Mesodermal cell (in vitro differentiated cells): Measurements from ENCODE around the gene CYTIP.
"Not testable (repeated sequence)": the region's sequence is repeated elsewhere in the genome, so short reads cannot be mapped to it uniquely, and the experiment has no call there.

Source experiments
- H3K27ac ChIP-seq: 2 replicates; pipeline ENCODE4 v1.7.0; 2013; ENCODE audit warnings: mild to moderate bottlenecking, low read depth, low read length, moderate library complexity; ENCODE audit not compliant: severe bottlenecking
- H3K36me3 ChIP-seq: 2 replicates; pipeline ENCODE4 v1.7.1; 2013; ENCODE audit warnings: mild to moderate bottlenecking, low read length, moderate library complexity; ENCODE audit not compliant: control insufficient read depth, insufficient read depth
- H3K4me1 ChIP-seq: one replicate; pipeline ENCODE4 v1.7.1; 2013; ENCODE audit warnings: mild to moderate bottlenecking, low read length; ENCODE audit not compliant: insufficient read depth, control insufficient read depth, poor library complexity, severe bottlenecking
- H3K4me3 ChIP-seq: 2 replicates; pipeline ENCODE4 v1.7.0; 2013; ENCODE audit warnings: low read length, control low read depth, mild to moderate bottlenecking; ENCODE audit not compliant: insufficient read depth, poor library complexity, severe bottlenecking; ENCODE audit errors: extremely low read depth
- H3K9me3 ChIP-seq: 2 replicates; pipeline ENCODE4 v1.7.1; 2013; ENCODE audit warnings: mild to moderate bottlenecking, low read length, moderate library complexity; ENCODE audit not compliant: control insufficient read depth
- WGBS, 2 experiments: methylation state at CpG; one replicate each; pipeline ENCODE4 v1.1.5; 2013; ENCODE audit warnings: missing lambda C conversion rate in 2 of 2; ENCODE audit not compliant: insufficient coverage in 2 of 2; 5-methylcytosine and 5-hydroxymethylcytosine counted together

The CYTIP gene

GRCh38 chr2:157402801-157403485, 40.9 kb downstream of the CYTIP start:
- not testable (repeated sequence) for H3K9me3 ChIP-seq, H3K4me3 ChIP-seq, H3K4me1 ChIP-seq, H3K36me3 ChIP-seq, H3K27ac ChIP-seq
- WGBS, 2 experiments = 81 to 91% methylated on average over 12 of the region's 15 CpGs

- H3K9me3 ChIP-seq = no peaks in the 10 kb centered on the region
- no peak overlapping the region for H3K4me3 ChIP-seq
- H3K27ac ChIP-seq = no peak overlapping the region
- 92 to 96% methylated on average over 1 to 3 of the region's 3 CpGs for WGBS, 2 experiments
- H3K36me3 ChIP-seq = no peaks in the 10 kb centered on the region
- no peaks in the 10 kb centered on the region for H3K4me1 ChIP-seq
Observed at GRCh38 chr2:157395811-157396210, 48.1 kb downstream of the CYTIP start.

- no peaks in the 10 kb centered on the region for H3K4me1 ChIP-seq
- H3K9me3 ChIP-seq = no peaks in the 10 kb centered on the region
- no peak overlapping the region for H3K27ac ChIP-seq
- H3K4me3 ChIP-seq = no peak overlapping the region
- WGBS, 2 experiments = no CpG with 5 or more reads among the region's 1 CpG
- no peaks in the 10 kb centered on the region for H3K36me3 ChIP-seq
Observed at GRCh38 chr2:157394928-157395327, 49.0 kb downstream of the CYTIP start.

GRCh38 chr2:157393348-157393747, 50.5 kb downstream of the CYTIP start:
- WGBS, 2 experiments = 100% methylated on average over 1 to 2 of the region's 3 CpGs
- H3K36me3 ChIP-seq = no peaks in the 10 kb centered on the region
- H3K4me1 ChIP-seq = no peaks in the 10 kb centered on the region
- H3K4me3 ChIP-seq = no peak overlapping the region
- no peaks in the 10 kb centered on the region for H3K9me3 ChIP-seq
- H3K27ac ChIP-seq = no peak overlapping the region

GRCh38 chr2:157388827-157389226, 55.1 kb downstream of the CYTIP start:
- H3K4me3 ChIP-seq = no peak overlapping the region
- WGBS, 2 experiments = 83 to 88% methylated on average over 1 of the region's 2 CpGs

GRCh38 chr2:157386747-157387146, 57.1 kb downstream of the CYTIP start:
- Histone ChIP-seq H3K4me3 (no peak overlapping the region), H3K4me1 (no peaks in the 10 kb centered on the region), H3K9me3 (no peaks in the 10 kb centered on the region), H3K36me3 (no peaks in the 10 kb centered on the region), H3K27ac (no peak overlapping the region)
- no CpG with 5 or more reads among the region's 1 CpG for WGBS, 2 experiments

More at GRCh38 chr2:157388827-157389226, 55.1 kb downstream of the CYTIP start:
- Histone ChIP-seq H3K9me3 (no peaks in the 10 kb centered on the region), H3K36me3 (no peaks in the 10 kb centered on the region), H3K4me1 (no peaks in the 10 kb centered on the region), H3K27ac (no peak overlapping the region)

GRCh38 chr2:157386247-157386646, 57.6 kb downstream of the CYTIP start:
- no peaks in the 10 kb centered on the region for H3K4me1 ChIP-seq
- no peaks in the 10 kb centered on the region for H3K36me3 ChIP-seq
- WGBS, 2 experiments = 64% methylated on average over 1 of the region's 1 CpG; no CpG with 5 or more reads in 1 of the 2 experiments
- no peaks in the 10 kb centered on the region for H3K9me3 ChIP-seq
- H3K4me3 ChIP-seq = no peak overlapping the region
- H3K27ac ChIP-seq = no peak overlapping the region

GRCh38 chr2:157377861-157378260, 66.0 kb downstream of the CYTIP start:
- Histone ChIP-seq H3K36me3 (no peaks in the 10 kb centered on the region), H3K4me1 (no peaks in the 10 kb centered on the region), H3K4me3 (no peak overlapping the region), H3K9me3 (peaks cover 18% of the 10 kb centered on the region), H3K27ac (no peak overlapping the region)
- no CpG with 5 or more reads among the region's 2 CpGs for WGBS, 2 experiments

GRCh38 chr2:157376041-157376440, 67.8 kb downstream of the CYTIP start:
- Histone ChIP-seq H3K4me3 (no peak overlapping the region), H3K4me1 (no peaks in the 10 kb centered on the region), H3K27ac (no peak overlapping the region), H3K36me3 (no peaks in the 10 kb centered on the region), H3K9me3 (peaks cover 18% of the 10 kb centered on the region)
- 75 to 76% methylated on average over 2 to 3 of the region's 3 CpGs for WGBS, 2 experiments

- H3K27ac ChIP-seq = no peak overlapping the region
- H3K4me3 ChIP-seq = no peak overlapping the region
- H3K9me3 ChIP-seq = peaks cover 18% of the 10 kb centered on the region
- 100% methylated on average over 1 of the region's 1 CpG for WGBS, 2 experiments
- no peaks in the 10 kb centered on the region for H3K36me3 ChIP-seq
- H3K4me1 ChIP-seq = no peaks in the 10 kb centered on the region
Observed at GRCh38 chr2:157375384-157375783, 68.5 kb downstream of the CYTIP start.

- not testable (repeated sequence) for H3K36me3 ChIP-seq, H3K9me3 ChIP-seq, H3K27ac ChIP-seq, H3K4me3 ChIP-seq, H3K4me1 ChIP-seq
- 90 to 92% methylated on average over 2 to 5 of the region's 25 CpGs for WGBS, 2 experiments
Observed at GRCh38 chr2:157368508-157368907, 75.4 kb downstream of the CYTIP start.
